Astrocyte (in vitro differentiated cells and primary cell): ENCODE measurements around the gene IL36G.

Experiments used
- EZH2 ChIP-seq: IDR thresholded peaks from 2 replicates; pipeline ENCODE4 v1.6.1; 2012; ENCODE audit warnings: mild to moderate bottlenecking, low read length, inconsistent platforms; ENCODE audit not compliant: insufficient read depth
- TF ChIP-seq, protein P1 (sequence below): IDR thresholded peaks from 2 replicates; pipeline ENCODE4 v1.5.1; 2011; ENCODE audit warnings: low read depth, mild to moderate bottlenecking, inconsistent platforms, low read length, moderate library complexity; ENCODE audit not compliant: insufficient read depth

DNA sequence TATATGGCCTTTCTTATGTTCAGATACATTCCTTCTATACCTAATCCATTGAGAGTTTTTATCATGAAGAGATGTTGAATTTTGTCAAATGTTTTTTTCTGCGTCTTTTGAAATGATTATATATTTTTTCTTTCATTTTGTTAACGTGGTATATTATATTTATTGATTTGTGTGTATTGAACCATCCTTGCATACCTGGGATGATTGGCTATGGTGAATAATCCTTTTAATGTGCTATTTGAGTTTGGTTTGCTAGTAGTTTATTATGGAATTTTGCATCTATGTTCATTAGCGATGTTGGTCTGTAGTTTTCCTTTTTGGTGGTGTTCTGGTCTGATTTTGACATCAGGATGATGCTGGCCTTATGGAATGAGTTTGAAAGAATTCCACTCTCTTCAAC is 11.8 kb downstream of the IL36G start:
- TF ChIP-seq, protein P1, sequence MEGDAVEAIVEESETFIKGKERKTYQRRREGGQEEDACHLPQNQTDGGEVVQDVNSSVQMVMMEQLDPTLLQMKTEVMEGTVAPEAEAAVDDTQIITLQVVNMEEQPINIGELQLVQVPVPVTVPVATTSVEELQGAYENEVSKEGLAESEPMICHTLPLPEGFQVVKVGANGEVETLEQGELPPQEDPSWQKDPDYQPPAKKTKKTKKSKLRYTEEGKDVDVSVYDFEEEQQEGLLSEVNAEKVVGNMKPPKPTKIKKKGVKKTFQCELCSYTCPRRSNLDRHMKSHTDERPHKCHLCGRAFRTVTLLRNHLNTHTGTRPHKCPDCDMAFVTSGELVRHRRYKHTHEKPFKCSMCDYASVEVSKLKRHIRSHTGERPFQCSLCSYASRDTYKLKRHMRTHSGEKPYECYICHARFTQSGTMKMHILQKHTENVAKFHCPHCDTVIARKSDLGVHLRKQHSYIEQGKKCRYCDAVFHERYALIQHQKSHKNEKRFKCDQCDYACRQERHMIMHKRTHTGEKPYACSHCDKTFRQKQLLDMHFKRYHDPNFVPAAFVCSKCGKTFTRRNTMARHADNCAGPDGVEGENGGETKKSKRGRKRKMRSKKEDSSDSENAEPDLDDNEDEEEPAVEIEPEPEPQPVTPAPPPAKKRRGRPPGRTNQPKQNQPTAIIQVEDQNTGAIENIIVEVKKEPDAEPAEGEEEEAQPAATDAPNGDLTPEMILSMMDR: no peak
- no peak for TF ChIP-seq EZH2
